CD4-positive, alpha-beta T cell treated with Interleukin-21 for 1 hour (primary cell): ENCODE results near the gene SMTNL2.

Experiments used
- DNase-seq: peaks from one replicate; pipeline ENCODE4 v3.0.0-alpha.2; 2020

Gene SMTNL2

DNA sequence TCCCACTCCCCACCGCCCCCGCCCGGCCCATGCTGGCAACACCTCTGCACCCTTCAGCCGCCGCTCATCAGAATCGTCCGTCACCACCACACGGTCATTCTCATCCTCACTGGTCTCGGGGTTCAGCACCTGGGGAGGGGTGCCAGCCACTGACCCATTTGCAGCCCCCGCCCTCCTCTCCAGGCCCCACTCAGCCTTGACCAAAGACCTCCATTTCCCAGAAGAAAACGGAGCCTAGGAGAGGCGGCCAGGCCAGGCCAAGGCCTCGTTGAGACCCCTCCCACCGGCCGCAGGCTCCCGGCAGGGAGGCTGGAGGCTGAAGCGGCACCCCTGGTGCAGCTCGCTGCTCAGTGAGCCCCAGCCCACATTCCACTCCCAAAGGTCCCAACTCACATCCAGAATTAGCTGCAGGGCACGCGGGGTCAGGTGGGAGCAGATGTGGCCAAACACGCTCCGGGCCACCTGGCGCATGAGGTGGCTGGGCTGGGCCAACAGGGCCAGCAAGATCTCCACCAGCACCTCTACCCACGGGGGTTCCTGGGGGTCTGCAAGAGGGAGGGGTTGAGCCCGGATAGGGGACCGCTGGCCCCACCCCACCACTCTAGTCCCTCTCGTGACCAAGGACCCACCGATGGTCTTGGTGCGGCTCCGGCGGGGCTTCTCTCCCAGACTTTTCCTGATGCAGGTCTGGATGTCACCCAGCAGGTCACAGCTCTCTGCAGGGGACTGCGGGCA, 38.9 kb upstream of the SMTNL2 start:
- no peak for DNase-seq

DNA sequence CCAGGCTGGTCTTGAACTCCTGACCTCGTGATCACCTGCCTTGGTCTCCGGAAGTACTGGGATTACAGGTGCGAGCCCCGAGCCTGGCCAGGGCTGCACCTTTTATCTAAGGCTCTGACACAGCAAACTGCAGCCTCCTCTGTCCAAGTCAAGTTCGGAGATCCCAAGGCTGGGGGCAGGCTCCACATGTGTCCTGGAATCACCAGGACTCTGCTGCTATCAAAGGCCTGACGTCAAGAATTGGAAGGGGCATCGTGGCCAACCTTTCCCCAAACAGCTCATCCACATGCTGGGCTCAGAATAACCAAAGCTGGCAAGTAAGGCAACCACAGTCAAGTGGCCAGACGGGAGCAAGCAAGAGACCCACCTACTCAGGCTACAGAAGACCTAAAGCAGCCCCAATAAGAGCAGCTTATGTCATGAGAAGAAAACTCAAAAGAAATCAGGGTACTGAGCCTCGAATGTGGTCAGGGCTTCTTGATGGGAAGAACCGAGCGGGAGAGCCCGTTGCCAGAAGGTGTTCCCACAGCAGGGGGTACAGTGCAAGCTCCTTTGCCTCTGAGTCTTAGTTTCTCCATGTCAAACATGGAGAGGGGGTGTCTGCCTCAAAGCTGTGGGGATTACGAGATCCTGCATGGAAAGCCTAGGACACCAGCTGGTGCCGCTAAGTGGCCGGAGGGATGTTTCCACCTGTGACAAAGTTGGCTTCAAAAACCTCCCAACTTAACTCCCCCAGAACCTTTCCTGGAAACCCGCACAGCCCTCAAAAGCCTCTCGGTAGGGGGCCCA, 37.0 kb upstream of the SMTNL2 start:
- DNase-seq, result no peak

GRCh38 chr17:4548061-4548461, 36.3 kb upstream of the SMTNL2 start:
- DNase-seq, result no peak

DNA sequence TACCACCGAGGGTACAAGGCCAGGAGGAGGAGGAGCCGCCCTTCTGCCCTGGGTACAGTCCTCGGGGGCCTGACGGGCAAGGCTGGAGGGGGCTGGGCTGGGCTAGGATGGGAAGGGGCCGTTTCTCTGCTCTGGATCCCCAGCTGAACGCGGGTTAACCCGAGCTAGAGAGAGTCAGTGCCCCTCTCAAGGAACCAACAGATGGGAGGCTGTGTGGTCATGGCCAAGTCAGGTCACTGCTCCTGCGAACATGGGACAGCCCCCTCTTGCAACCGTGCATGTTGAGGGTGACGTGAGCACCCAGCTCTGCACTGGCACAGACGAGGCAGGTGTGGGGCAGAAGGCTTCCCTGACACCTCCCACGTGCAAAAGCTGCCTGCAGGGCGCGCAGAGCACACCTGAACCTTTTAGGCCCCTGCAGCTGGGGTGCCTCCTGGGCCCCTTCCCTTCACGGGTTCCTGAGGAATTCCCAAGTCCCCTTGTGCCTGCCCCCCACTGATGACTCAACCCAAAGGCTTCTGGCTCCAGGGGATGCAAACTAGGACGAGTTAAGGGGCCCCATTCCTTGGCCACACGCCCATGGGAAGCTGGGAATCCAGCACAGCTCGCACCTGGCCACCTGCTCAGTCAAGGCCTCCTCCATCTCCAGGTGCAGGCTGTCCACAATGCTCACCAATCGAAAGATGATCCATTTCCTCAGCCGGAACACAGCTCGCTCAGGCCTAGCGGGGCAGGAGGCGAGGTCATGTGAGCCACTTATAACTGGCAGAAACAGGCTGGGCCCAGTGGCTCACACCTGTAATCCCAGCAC, 35.4 kb upstream of the SMTNL2 start:
- no peak for DNase-seq

- DNase-seq, result no peak
Observed at GRCh38 chr17:4549781-4550533, 34.4 kb upstream of the SMTNL2 start.

GRCh38 chr17:4550534-4551039, 33.7 kb upstream of the SMTNL2 start:
- no peak for DNase-seq

DNA sequence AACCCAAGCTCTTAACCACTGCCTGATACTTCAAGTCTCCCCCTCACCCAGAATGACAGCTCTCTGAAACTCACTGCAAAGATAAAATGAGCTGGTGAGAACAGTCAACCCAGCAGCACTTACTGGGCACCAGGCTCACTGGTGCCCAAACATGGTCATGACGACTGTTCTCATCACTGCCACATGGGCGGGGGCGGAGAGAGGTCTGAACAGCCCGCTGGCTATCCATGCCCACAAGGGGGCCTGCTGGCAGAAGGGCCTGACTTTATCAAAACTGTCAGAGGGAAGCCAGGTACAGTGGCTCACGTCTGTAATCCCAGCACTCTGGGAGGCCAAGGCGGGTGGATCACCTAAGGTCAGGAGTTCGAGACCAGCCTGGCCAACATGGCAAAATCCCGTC, 33.2 kb upstream of the SMTNL2 start:
- no peak for DNase-seq

- no peak for DNase-seq
Observed at GRCh38 chr17:4551796-4552525, 32.4 kb upstream of the SMTNL2 start.

GRCh38 chr17:4553669-4554068, 30.7 kb upstream of the SMTNL2 start:
- no peak for DNase-seq

DNA sequence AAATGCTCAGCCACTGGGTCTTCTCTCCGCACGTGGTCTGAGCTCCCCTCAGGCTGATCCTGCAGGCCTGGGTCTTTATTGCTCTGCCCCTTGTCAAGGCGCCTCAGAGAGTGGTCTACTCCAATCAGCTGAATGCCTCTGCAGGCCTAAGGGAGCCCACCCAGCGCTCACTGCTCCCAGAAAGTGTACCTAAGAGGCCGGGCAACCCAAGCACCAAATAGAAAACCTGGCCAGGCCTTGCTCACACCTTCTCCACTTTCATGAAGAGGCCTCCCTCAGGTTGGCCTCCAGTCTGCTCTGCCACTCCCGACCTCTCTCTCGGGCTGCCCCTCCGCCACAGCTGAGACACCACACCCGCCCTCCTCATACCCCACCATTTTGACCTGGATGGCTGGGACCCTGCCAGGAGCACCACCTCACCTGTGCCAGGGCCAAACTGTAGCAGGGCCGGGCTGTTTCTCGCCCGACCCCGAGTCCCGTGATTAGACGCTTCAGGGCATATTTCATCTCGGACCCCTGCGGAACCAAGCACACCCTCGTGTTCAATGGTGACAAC, 29.8 kb upstream of the SMTNL2 start:
- DNase-seq, result no peak

- peak; percentile 96 for DNase-seq
Observed at GRCh38 chr17:4554997-4555799, 29.1 kb upstream of the SMTNL2 start, which contains the start of gene MYBBP1A. Gene MYBBP1A (minus strand): TSS chr17:4555384. CDS start chr17:4555324, 60 bp downstream.

DNA sequence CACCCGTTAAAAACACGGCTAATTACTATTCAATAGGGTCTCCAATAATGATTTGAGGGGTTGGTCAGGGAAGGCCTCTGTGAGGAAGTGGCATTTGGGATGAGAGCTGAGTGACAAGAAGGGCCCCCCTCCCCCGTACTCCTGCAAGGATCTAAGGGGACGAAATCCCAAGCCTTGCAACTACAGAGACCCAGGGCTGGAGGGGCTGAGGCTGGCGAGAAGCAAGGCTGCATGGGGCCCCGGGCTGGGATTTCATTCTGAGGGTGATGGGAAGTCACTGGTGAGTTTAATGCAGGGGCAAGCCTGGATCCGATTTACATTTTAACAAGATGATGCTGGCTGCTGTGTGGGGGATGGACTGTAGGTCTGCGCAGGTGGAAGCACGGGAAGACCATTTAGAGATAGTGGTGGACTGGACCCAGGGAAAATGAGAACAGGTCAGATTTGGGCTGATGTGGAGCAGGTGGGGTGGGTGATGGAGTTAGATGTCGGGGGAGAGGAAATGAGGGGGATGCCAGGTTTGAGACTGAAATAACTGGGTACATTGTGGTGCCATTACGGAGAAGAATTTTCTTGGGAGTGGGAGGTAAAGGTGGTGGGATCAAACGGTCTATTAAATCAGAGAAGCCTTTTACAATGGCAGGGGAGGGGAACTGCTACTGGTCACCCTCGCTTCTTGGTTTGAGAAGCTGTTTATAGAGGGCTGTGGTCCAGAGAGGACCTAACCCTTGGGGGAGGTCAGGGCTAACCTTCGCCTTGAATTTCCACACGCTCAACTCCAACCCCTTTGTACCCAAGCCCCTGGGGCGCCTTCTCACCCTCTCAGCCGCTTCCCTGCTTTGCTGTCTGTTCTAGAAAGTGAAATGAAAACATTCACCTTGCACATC, 28.2 kb upstream of the SMTNL2 start:
- DNase-seq, result no peak

DNA sequence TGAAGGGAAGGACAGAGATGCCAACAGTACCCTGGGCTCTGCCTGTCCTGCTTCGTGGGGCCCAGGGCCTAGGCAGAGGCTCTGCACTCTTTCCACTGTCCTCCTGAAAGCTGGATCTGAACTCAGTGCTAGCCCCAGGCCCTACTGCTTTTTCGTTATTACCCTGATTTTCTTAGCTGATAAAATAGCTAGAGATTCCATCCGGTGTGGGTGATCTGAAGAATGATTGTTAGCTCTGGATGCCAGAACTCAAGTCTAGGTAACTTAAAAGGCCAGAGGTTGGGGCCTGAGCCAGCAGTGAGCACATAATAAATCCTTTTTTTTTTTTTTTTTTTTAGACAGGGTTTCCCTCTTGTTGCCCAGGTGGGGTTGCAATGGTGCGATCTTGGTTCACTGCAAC, 27.3 kb upstream of the SMTNL2 start:
- DNase-seq, result no peak

GRCh38 chr17:4557626-4558346, 26.5 kb upstream of the SMTNL2 start:
- no peak for DNase-seq

- DNase-seq, result no peak
Observed at GRCh38 chr17:4558347-4558971, 25.9 kb upstream of the SMTNL2 start.

- no peak for DNase-seq
Observed at GRCh38 chr17:4559139-4559791, 25.1 kb upstream of the SMTNL2 start.

DNA sequence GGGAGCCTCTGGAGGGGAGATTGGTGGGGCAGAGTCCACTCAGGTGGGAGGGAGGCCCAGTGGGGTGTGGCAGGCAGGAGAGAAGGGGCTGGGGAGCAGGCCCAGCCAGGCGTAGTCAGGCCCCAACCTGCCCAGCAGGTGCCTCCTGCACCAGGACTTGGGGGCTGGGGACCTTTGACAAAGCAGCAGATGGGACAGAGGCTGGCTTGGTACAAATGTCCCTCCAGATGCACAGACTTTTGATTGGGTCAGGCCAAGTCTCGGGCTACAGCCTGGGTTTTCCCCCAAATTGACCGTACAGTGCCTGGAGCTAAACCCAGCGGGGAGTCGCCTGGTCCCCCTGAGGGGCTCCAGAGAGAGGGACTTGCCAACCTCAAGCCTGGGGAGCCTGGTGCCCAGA, 24.4 kb upstream of the SMTNL2 start:
- DNase-seq, result no peak

DNA sequence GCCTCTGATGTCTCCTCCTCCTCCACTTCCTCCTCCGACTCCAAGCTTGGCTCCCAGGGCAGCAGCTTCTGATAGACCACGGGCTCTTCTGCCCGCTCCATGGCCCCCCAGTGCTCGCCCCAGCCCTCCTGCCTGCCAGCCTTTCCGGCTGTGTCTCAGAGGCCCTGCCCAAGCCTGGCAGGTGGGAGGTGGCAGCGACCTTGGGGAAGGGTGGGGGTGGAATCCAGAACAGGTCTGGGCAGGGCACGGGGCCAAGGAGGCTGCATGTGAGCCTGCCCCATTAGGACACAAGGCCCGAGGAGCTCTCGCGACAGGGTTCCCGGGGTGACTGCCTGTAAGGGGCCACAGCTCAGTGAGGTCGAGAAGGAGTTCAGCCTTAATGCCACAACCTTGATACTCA, 23.9 kb upstream of the SMTNL2 start, which contains the start of gene GGT6:
TSS of gene GGT6 (minus strand) at position 157 of the 400 bp plus-strand sequence. CDS start at position 101, 56 bp downstream.
- no peak for DNase-seq
